ENCODE data around the gene THNSL1.

Gene THNSL1

GRCh38 chr10:25046641-25047040 is 30.2 kb downstream of the THNSL1 start:
- no peak for TF ChIP-seq CTCF (IDR thresholded peaks at IDR 0.05)
- Mint-ChIP-seq H3K27ac (no peak overlapping the region), H3K27me3 (ENCODE audit: low read depth, poor library complexity) (peaks cover 2% of the 10 kb centered on the region), H3K4me1 (no peaks in the 10 kb centered on the region), H3K36me3 (ENCODE audit: low read depth) (no peaks in the 10 kb centered on the region), H3K9me3 (peaks cover 14% of the 10 kb centered on the region), H3K4me3 (no peak overlapping the region)
- no peak for DNase-seq

GRCh38 chr10:25047088-25047487 is 30.7 kb downstream of the THNSL1 start:
- Mint-ChIP-seq H3K9me3 (peaks cover 14% of the 10 kb centered on the region), H3K4me1 (no peaks in the 10 kb centered on the region), H3K27me3 (ENCODE audit: low read depth, poor library complexity) (peaks cover 2% of the 10 kb centered on the region), H3K4me3 (no peak overlapping the region), H3K27ac (no peak overlapping the region), H3K36me3 (ENCODE audit: low read depth) (no peaks in the 10 kb centered on the region)
- no peak for TF ChIP-seq CTCF (IDR thresholded peaks at IDR 0.05)
- no peak for DNase-seq

- H3K27ac Mint-ChIP-seq = no peak overlapping the region
Measured at GRCh38 chr10:25047591-25048301, 31.3 kb downstream of the THNSL1 start.

GRCh38 chr10:25048450-25048849 is 32.0 kb downstream of the THNSL1 start:
- Mint-ChIP-seq H3K27me3 (ENCODE audit: low read depth, poor library complexity) (no peaks in the 10 kb centered on the region), H3K4me1 (no peaks in the 10 kb centered on the region), H3K9me3 (peaks cover 14% of the 10 kb centered on the region), H3K27ac (no peak overlapping the region), H3K36me3 (ENCODE audit: low read depth) (no peaks in the 10 kb centered on the region), H3K4me3 (no peak overlapping the region)
- DNase-seq = no peak
- TF ChIP-seq CTCF (IDR thresholded peaks at IDR 0.05) = no peak

More at GRCh38 chr10:25047591-25048301, 31.3 kb downstream of the THNSL1 start:
- no peak for DNase-seq
- Mint-ChIP-seq H3K4me3 (no peak overlapping the region), H3K36me3 (ENCODE audit: low read depth) (no peaks in the 10 kb centered on the region), H3K4me1 (no peaks in the 10 kb centered on the region), H3K9me3 (peaks cover 14% of the 10 kb centered on the region), H3K27me3 (ENCODE audit: low read depth, poor library complexity) (no peaks in the 10 kb centered on the region)
- TF ChIP-seq CTCF (IDR thresholded peaks at IDR 0.05) = no peak

GRCh38 chr10:25049966-25050365 is 33.6 kb downstream of the THNSL1 start:
- Mint-ChIP-seq H3K4me1 (no peaks in the 10 kb centered on the region), H3K36me3 (ENCODE audit: low read depth) (no peaks in the 10 kb centered on the region), H3K9me3 (peaks cover 14% of the 10 kb centered on the region), H3K4me3 (no peak overlapping the region), H3K27me3 (ENCODE audit: low read depth, poor library complexity) (no peaks in the 10 kb centered on the region), H3K27ac (no peak overlapping the region)
- no peak for DNase-seq
- no peak for TF ChIP-seq CTCF (IDR thresholded peaks at IDR 0.05)

GRCh38 chr10:25050402-25050801 is 34.0 kb downstream of the THNSL1 start:
- H3K27ac Mint-ChIP-seq = no peak overlapping the region
- no peaks in the 10 kb centered on the region for H3K36me3 Mint-ChIP-seq (ENCODE audit: low read depth)
- peaks cover 14% of the 10 kb centered on the region for H3K9me3 Mint-ChIP-seq
- H3K4me1 Mint-ChIP-seq = no peaks in the 10 kb centered on the region
- H3K27me3 Mint-ChIP-seq (ENCODE audit: low read depth, poor library complexity) = no peaks in the 10 kb centered on the region
- TF ChIP-seq CTCF (IDR thresholded peaks at IDR 0.05) = no peak
- no peak overlapping the region for H3K4me3 Mint-ChIP-seq
- DNase-seq = no peak
